GM19372 (cell line): ENCODE measurements around the gene CCDC157.
"Not testable (repeated sequence)": the region's sequence is repeated elsewhere in the genome, so short reads cannot be mapped to it uniquely, and the experiment has no call there.

Source experiments
- ATAC-seq: cut with Tn5 transposase; IDR thresholded peaks from one replicate; pipeline ENCODE4 v1.9.1; 2021; ENCODE audit warnings: mild to moderate bottlenecking, low read depth, moderate library complexity; ENCODE audit not compliant: unreplicated experiment

The CCDC157 gene

GRCh38 chr22:30383061-30383460, 26.3 kb downstream of the CCDC157 start:
- no peak for ATAC-seq

DNA sequence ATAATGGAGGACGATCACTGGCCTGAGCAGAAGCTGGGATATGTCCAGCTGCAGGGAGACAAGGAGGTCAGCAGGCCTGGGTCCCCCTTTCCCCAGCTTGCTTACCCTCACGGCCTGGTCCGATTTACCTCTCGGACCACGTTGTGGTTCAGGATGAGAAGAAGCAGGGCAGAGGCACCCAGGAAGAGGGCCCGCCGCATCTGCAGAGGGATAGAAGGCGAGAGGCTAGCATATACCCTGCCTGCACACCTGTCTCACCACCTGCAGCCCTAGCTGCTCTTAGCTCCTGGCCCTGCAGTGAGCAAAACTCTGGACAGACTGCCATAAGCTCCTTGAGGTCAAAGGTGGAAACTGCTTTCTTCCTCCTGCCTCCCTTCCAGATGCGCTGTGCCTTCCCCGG, 29.1 kb downstream of the CCDC157 start:
- ATAC-seq = no peak

DNA sequence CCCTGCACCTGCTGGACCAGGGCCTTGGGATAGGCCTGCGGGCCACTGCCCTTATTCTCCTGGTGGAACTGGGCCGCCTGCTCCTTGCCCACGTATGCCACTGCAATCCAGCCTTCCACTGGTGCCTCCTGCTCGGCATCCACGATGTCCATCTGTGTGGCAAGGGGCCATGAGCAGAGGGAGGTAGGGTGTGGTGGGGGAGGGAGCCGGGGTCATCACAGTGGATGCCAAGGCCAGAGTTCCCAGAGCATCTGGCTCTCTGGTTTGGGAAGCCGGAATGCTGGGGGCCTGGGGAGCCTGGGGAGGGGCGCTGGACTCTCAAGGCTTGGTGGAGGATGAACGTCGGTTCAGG, 29.8 kb downstream of the CCDC157 start:
- ATAC-seq = no peak

DNA sequence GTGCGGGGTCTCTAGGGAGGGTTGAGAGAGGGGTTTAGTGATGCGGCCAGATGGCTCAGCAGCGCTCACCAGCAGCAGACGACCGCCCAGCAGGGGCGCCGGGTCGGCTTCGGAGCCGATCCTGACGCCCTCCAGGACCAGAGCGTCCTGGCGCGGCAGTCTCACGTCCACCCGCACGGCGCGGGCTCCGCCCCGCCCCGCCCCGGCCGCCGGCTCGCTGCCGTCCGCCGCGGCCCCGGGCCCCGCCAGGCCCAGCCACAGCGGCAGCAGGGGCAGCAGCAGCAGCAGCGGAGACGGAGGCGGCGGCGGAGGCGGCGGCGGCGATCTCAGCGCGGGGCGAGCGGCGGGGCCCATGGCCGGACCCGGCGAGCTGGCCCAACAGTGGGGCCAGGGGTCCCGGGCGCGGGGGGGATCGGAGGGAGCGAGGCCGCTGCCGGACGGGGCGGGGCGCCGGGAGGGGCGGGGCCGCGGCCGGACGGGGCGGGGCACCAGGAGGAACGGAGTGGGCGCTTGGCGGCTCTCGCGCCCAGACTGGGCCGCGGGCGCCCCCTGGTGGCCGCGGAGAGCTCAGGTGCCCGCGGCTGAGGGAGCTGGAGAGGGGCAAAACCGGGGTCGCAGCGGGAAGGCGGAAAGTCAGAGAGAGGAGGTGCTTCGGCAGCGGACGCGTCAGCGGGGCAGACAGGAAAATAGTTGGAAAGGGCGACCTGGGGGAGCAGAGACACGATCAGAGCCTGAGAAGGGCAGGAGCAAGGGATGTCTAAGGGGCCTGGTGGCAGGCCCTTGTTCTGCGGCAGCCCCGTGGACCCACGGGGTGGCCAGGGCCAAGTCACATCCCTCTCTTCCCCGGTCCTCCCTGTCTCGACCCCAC, 30.4 kb downstream of the CCDC157 start, which contains the start of gene RNF215:
TSS of gene RNF215 (minus strand) at position 452 of the 868 bp plus-strand sequence. CDS start at position 354, 98 bp downstream.
- peak; percentile 75 for ATAC-seq

GRCh38 chr22:30390974-30391691, 34.3 kb downstream of the CCDC157 start:
- no peak for ATAC-seq

DNA sequence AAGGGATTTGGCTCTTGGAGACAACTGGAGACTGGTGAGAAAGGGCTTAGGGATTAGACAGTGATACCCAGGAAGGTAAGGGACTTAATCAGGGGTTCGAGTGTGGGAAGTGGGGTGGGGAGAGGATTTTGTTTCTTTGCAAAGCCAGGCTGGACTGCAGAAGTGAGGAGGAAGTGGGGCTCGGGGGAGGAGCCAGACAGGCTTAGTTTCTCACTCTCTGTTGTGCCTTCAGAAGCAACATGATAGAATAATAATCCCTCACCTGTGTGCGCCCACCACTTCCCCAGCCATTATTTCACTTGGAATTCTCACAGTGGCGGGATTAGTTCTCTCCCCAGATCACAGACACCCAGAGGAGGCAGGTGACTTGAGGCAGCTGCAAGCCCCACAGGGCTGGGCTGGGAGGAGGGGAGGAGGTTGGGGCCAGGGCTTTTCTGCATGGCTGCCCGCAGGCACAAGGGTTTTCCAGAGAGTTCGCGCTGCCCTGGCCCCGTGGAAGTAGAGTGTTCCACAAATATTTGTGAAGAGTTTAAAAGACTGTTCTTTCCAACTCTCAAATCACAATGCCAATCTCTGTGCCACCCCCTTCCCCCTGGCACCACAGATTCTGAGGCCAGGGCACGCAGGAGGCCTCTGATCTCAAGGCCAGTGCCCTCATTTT, 36.0 kb downstream of the CCDC157 start:
- no peak for ATAC-seq

DNA sequence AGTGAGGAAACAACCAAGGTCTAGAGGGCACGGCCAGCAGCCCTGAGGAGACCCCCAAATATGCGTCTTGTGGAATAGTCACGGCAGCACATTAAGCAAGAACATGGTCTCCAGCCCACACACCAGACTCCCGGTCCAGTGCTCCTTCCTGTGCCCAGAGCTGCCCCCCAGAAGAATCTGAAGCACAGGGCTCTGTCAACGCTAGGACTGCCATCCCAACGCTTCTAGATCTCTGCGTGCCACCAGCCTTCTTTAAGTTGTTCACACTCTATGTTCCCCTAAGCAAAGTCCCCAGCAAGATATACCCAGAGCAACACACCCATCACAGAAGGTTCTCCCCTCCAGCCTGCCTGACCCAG, 36.5 kb downstream of the CCDC157 start:
- ATAC-seq = no peak

GRCh38 chr22:30393885-30394284, 37.1 kb downstream of the CCDC157 start:
- ATAC-seq = no peak

DNA sequence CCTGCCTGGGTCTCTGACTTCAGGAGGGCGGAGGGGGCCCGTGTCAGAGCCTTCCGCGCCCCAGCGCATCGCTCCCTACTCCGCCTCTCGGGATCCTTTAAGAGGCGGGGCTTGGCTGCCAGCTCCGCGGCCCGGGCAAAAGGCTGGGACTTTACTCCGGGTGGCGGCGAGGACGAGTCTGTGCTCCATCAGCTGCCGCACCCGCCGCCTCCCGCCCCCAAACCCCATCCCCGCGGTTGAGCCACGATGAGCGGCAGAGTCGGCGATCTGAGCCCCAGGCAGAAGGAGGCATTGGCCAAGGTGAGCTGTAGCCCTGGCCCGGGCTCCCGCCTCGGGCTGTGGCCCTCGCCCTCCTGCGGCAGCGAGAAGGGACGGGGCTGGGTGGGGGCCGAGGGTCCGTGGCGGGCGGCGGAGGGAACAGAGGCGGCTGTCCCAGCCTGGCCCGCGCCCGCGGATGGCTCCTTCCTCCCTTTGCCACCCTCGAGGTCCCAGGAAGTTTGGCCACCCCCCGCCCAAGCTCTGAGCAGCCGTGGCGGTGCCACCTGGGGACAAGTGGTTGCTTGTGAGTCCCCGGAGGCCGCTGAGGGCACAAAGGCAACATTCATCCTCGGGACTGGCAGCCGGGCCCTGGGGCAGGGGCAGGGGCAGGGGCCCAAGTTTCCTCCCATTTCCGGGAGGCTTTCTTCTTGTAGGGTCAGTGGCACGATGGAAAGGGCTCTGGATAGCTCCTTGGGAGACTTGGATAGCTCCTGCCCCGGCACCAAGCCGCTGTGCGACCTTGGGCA, 40.3 kb downstream of the CCDC157 start, which contains the start of gene SEC14L2:
TSS of gene SEC14L2 (plus strand) at position 148 of the 785 bp plus-strand sequence. CDS start at position 247, 99 bp downstream.
- no peak for ATAC-seq

- no peak for ATAC-seq
Observed at GRCh38 chr22:30397656-30398635, 41.1 kb downstream of the CCDC157 start.

- ATAC-seq = no peak
Observed at GRCh38 chr22:30398685-30399680, 42.2 kb downstream of the CCDC157 start.

GRCh38 chr22:30399718-30400117, 42.9 kb downstream of the CCDC157 start:
- ATAC-seq = no peak

GRCh38 chr22:30400159-30400558, 43.4 kb downstream of the CCDC157 start:
- ATAC-seq = no peak

DNA sequence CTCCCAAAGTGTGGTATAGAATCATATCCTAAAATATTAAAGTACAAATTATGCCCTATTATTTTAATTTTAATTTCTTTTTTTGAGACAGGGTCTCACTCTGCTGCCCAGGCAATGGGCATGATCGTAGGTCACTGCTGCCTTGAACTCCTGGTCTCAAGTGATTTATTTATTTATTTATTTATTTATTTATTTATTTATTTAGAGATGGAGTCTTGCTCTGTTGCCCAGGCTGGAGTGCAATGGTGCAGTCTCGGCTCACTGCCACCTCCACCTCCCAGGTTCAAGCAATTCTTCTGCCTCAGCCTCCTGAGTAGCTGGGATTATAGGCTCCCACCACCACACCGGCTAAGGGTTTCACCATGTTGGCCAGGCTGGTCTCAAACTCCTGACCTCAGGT, 44.2 kb downstream of the CCDC157 start:
- ATAC-seq = not testable (repeated sequence)

- no peak for ATAC-seq
Observed at GRCh38 chr22:30402028-30402765, 45.4 kb downstream of the CCDC157 start.

GRCh38 chr22:30402766-30403104, 45.9 kb downstream of the CCDC157 start:
- ATAC-seq = not testable (repeated sequence)

GRCh38 chr22:30404307-30404706, 47.5 kb downstream of the CCDC157 start:
- no peak for ATAC-seq
